Measurements from ENCODE around the gene PRDM16.

GRCh38 chr1:3464649-3465025, 395.6 kb downstream of the PRDM16 start:
- TF ChIP-seq YY1 (IDR thresholded peaks at IDR 0.05; ENCODE audit: insufficient read depth, insufficient read length) (no peak), ZNF274 (IDR thresholded peaks at IDR 0.05; ENCODE audit: low read depth, low read length) (no peak), SUZ12 (IDR thresholded peaks at IDR 0.05; ENCODE audit: extremely low read depth, insufficient read depth, insufficient read length) (no peak)
